Transverse colon (tissue), 4 donors: ENCODE data around the gene SEPTIN12. TPM values are rescaled to one million over a fixed set of nuclear protein-coding genes. Genes with fewer than 3 reads are reported as not detected.
A peak's percentile ranks its signal among the peaks of the same experiment; 100 is the strongest.

Source experiments
- DNase-seq: peaks from one replicate; pipeline ENCODE4 v3.0.0-alpha.2; 2019
- H3K27ac ChIP-seq, 4 donors: fragments of 200-600 bp; sonication (generic); 2 replicates each; pipeline ENCODE4 v1.5.1; 2016 to 2018; ENCODE audit warnings: inconsistent platforms in 4 of 4
- H3K27me3 ChIP-seq: fragments of 200-600 bp; sonication (generic); 2 replicates; pipeline ENCODE4 v1.5.1; 2017; ENCODE audit warnings: inconsistent platforms
- H3K36me3 ChIP-seq, 4 donors: fragments of 200-600 bp; sonication (generic); 2 replicates each; pipeline ENCODE4 v1.5.1; 2017 to 2019; ENCODE audit warnings: inconsistent platforms in 4 of 4
- H3K4me1 ChIP-seq, 4 donors: fragments of 200-600 bp; sonication (generic); 2 replicates each; pipeline ENCODE4 v1.5.1; 2017 to 2020; ENCODE audit warnings: inconsistent platforms in 4 of 4
- H3K4me3 ChIP-seq, 4 donors: fragments of 200-600 bp; sonication (generic); 1 replicate in 1 of 4; 2 replicates in 3 of 4; pipeline versions ENCODE4 v1.5.1 to v1.6.1; 2017 to 2019; ENCODE audit warnings: inconsistent platforms in 4 of 4
- H3K9me3 ChIP-seq, 2 donors: fragments of 200-600 bp; sonication (generic); 2 replicates each; pipeline ENCODE4 v1.5.1; 2017 to 2019; ENCODE audit warnings: inconsistent platforms in 2 of 2
- CTCF ChIP-seq, 5 experiments: fragments of 200-600 bp in 3 of 5; fragments of 450-650 bp in 2 of 5; sonication (generic) in 3 of 5; IDR thresholded peaks; 1 replicate in 2 of 5; 2 replicates in 3 of 5; pipeline ENCODE4 v1.5.1; 2016 to 2017; ENCODE audit warnings: antibody characterized with exemption in 5 of 5, inconsistent platforms in 3 of 5, mild to moderate bottlenecking in 2 of 5, moderate library complexity in 1 of 5
- EP300 ChIP-seq: sonication (generic); formaldehyde crosslinking; IDR thresholded peaks from one replicate; pipeline ENCODE4 v1.6.1; 2017; ENCODE audit warnings: antibody characterized with exemption, low read depth
- POLR2A ChIP-seq: fragments of 450-650 bp; IDR thresholded peaks from one replicate; pipeline ENCODE4 v1.6.1; 2016; ENCODE audit warnings: antibody characterized with exemption, mild to moderate bottlenecking, moderate library complexity
- POLR2AphosphoS5 ChIP-seq, 3 donors: sonication (generic); formaldehyde crosslinking; IDR thresholded peaks; one replicate each; pipeline ENCODE4 v1.6.1; 2016; ENCODE audit warnings: antibody characterized with exemption in 3 of 3
- WGBS, 2 donors: methylation state at CpG; one replicate each; pipeline ENCODE4 v1.1.5; 2018; ENCODE audit warnings: low coverage in 1 of 2; 5-methylcytosine and 5-hydroxymethylcytosine counted together
- in situ Hi-C, 4 donors: fragments of 200-750 bp; cut with MboI; loops; one replicate each; pipeline versions ENCODE4 v1.15.0 to v1.15.1; 2017; ENCODE audit warnings: low sequenced_read_pairs in 3 of 4, low pct_ligation_motif_present in 1 of 4, low pct_unique_long_range_greater_than_20kb in 1 of 4
- intact Hi-C: fragments of 100-400 bp; cut with DNase I; formaldehyde crosslinking; loops from one replicate; pipeline ENCODE4 v1.15.1; 2023; ENCODE audit warnings: low total_unique reads
- total RNA-seq, 4 donors: library from RNA; depleted of rRNA; stranded (reverse); fragments of >200 nt; gene quantifications; one replicate each; pipeline ENCODE4 v1.1.0, GENCODE V29; 2016

SEPTIN12 gene
- total RNA-seq, 4 donors from 2014 or later, result not detected

- no peaks in the 10 kb centered on the region for H3K27me3 ChIP-seq
- peaks cover 0 to 6% (median under 1%) of the 10 kb centered on the region in 4 donors for H3K36me3 ChIP-seq
- in situ Hi-C loops, result no loop called here
- H3K4me1 ChIP-seq, result peaks cover 11 to 37% (median 26%) of the 10 kb centered on the region in 4 donors
- peak; percentile 99 for DNase-seq
- WGBS, 2 donors, result 3% methylated on average over 62 of the region's 72 CpGs; no CpG with 5 or more reads in 1 of the 2 donors
- peak within 1 kb of the TSS; percentile 73 to 96 (median 92) for H3K4me3 ChIP-seq
- peak; percentile 83 to 90 (median 85) for TF ChIP-seq POLR2AphosphoS5 (IDR thresholded peaks at IDR 0.05)
- no peak for TF ChIP-seq CTCF (IDR thresholded peaks at IDR 0.05)
- no peak for TF ChIP-seq EP300
- TF ChIP-seq POLR2A, result peak; percentile 69
- intact Hi-C loops, result loop anchor here (5.0 kb wide), 1 partner anchor 35 kb away; the partner anchor contains the start of gene ROGDI
- no peaks in the 10 kb centered on the region for H3K9me3 ChIP-seq
- H3K27ac ChIP-seq, result peak within 1 kb of the TSS; percentile 91 to 96 (median 93)
Observed at GRCh38 chr16:4766875-4767628, 21.1 kb downstream of the SEPTIN12 start, which contains the start of gene ZNF500. Gene ZNF500 (minus strand): TSS chr16:4767162. CDS start chr16:4765978, 1,184 bp downstream.

DNA sequence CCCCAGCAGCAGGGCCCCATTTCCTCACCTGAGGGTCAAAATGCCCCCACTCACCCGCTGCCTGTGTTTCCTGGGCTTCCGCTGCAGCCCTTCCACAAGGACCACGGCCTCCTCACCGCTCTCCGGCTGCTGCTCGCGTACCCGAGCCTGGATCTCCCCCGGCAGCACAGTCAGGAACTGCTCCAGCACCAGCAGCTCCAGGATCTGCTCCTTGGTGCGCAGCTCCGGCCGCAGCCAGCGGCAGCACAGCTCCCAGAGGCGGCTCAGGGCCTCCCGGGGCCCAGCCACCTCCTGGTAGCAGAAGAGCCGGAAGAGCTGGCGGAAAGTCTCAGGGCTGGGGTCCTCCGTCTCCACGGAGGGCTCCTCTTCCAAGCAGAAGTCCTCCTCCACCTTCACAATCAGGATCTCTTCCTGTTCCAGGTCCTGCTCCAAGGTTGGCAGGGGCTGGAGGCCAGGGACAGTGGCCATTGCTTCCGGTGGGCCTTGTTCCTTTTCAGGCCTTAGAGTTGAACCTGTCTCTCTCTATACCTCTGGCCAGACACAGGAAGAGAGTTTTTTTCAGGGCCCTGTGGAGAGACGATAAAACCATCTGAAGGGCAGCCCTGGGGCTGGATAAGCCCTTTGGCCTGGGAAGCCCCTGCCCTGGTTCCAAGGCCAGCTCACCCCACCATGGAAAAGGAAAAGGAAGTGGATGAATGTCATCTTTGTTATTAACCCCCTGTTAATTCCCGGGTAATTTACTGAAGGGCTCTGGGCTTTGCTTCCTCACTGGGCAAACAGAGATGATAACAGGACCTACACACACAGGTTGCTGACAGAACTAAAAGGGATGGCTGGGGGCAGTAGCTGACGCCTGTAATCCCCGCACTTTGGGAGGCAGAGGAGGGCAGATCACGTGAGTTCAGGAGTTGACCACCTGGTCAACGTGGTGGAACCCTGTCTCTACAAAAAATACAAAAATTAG, 22.4 kb downstream of the SEPTIN12 start:
- Histone ChIP-seq H3K27me3 (no peaks in the 10 kb centered on the region), H3K36me3 (peaks cover 0 to 9% (median 4%) of the 10 kb centered on the region in 4 donors), H3K4me3 (peak overlapping the region in 3 of 4 donors; percentile 73 to 93 (median 91)), H3K27ac (peak overlapping the region; percentile 91 to 96 (median 93)), H3K4me1 (peaks cover 11 to 37% (median 26%) of the 10 kb centered on the region in 4 donors), H3K9me3 (no peaks in the 10 kb centered on the region)
- no peak for TF ChIP-seq CTCF (IDR thresholded peaks at IDR 0.05)
- TF ChIP-seq POLR2AphosphoS5 (IDR thresholded peaks at IDR 0.05), result no peak
- no peak for TF ChIP-seq POLR2A
- TF ChIP-seq EP300, result no peak
- 81 to 100% methylated on average over 1 to 26 of the region's 26 CpGs for WGBS, 2 donors
- intact Hi-C loops (loop anchor here (5.0 kb wide), 1 partner anchor 37 kb away; the partner anchor contains the start of gene ROGDI), in situ Hi-C loops (no loop called here)
- DNase-seq, result no peak

- TF ChIP-seq EP300 (no peak), POLR2AphosphoS5 (IDR thresholded peaks at IDR 0.05) (no peak), POLR2A (no peak), CTCF (IDR thresholded peaks at IDR 0.05) (no peak)
- WGBS, 2 donors, result 88% methylated on average over 7 of the region's 7 CpGs; no CpG with 5 or more reads in 1 of the 2 donors
- Histone ChIP-seq H3K9me3 (no peaks in the 10 kb centered on the region), H3K27ac (no peak overlapping the region), H3K36me3 (peaks cover 0 to 20% (median 10%) of the 10 kb centered on the region in 4 donors), H3K4me1 (peaks cover 11 to 31% (median 25%) of the 10 kb centered on the region in 4 donors), H3K27me3 (no peaks in the 10 kb centered on the region), H3K4me3 (no peak overlapping the region)
- in situ Hi-C loops, result no loop called here
- intact Hi-C loops, result no loop called here
- no peak for DNase-seq
Observed at GRCh38 chr16:4763791-4764190, 24.4 kb downstream of the SEPTIN12 start.
